GM18907 (cell line): ENCODE results near the gene ZNF319.
A peak's percentile ranks its signal among the peaks of the same experiment; 100 is the strongest.

ENCODE experiments used
- ATAC-seq: cut with Tn5 transposase; IDR thresholded peaks from one replicate; pipeline ENCODE4 v1.9.1; 2021; ENCODE audit warnings: mild to moderate bottlenecking, moderate library complexity; ENCODE audit not compliant: unreplicated experiment

ZNF319 gene

DNA sequence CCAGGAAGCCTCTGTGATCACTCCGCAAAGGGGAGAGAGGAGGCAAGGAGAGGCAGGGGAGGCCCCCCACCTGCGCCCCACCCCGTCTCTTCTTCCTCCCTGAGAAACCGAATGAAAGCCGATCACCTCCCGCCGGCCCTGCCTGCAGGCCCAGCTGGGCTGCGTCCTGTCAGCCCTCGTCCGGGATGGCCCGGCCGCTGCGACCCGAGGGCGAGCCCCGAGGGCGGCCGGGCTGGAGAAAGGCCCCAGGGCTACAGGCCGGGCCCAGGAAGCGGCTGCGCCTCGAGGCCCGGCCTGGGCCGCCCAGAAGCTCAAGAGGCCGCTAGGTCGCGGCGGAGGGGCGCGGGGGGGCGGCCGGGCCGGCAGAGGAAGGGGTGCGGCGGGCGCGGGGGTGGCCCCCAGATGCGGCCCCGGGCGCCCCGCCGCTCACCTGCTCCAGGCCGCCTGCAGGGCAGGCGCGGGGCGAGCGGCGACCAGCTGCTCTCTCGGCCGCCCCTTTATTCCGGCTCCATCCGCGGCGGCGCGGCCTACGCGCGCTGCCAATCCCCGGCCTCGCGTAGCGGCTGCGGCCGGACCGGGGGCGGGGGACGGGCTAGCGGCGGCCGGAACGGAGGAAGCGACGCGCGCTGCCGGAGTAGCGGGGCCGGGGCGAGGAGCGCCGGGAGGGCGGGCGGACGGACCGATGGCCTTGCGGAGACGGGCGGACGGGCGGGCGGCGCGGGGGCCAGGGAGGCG lies at the start of gene ZNF319:
ZNF319 (minus strand) TSS at position 702 of the 735 bp plus-strand sequence. CDS start 2,407 bp downstream, outside the sequence.
- peak; percentile 23 for ATAC-seq

DNA sequence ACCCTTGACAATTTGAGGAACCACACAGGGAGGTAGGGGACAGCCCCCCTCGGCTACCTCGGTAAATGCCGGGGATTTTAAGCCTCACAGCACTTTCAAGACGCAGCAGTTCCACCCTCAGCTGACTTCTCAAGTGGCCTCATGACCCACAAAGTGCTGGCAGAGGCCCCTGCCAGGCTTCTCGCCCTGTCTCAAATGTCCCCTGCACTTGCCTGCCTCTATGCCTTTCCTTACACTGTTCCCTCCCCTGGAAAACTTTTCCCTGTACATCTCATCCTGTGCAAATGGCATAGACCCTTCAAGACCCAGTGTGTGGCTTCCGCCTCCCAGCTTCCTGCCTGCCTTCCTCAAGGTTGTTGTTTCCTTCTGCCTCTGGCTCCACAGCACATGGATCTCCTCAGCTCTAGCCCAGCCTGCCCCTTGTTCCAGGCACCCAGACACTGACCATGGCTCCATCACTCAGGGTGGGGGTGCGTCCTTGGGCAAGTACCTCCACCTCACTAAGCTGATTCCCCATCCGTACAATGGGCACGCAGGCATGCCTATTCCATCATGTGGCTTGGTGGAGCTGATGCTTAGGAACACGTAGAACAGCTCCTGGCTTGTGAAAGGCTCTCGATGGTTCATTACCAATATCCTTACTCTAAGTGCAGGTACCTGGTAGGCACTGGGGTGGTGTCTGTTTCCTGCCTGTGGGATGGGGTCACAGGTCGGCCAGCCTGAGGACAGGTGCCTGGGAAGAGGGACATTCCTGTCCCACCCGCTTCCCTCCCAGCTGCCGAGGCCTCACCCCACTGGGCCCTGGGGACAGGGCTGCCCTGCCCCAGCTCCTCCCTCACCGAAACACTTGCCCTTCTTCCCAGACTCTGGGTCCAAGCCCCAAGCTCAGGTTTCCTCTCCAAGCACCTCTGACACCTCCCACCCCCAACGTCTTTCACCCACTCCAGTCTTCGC lies 49.0 kb upstream of the ZNF319 start:
- no peak for ATAC-seq

DNA sequence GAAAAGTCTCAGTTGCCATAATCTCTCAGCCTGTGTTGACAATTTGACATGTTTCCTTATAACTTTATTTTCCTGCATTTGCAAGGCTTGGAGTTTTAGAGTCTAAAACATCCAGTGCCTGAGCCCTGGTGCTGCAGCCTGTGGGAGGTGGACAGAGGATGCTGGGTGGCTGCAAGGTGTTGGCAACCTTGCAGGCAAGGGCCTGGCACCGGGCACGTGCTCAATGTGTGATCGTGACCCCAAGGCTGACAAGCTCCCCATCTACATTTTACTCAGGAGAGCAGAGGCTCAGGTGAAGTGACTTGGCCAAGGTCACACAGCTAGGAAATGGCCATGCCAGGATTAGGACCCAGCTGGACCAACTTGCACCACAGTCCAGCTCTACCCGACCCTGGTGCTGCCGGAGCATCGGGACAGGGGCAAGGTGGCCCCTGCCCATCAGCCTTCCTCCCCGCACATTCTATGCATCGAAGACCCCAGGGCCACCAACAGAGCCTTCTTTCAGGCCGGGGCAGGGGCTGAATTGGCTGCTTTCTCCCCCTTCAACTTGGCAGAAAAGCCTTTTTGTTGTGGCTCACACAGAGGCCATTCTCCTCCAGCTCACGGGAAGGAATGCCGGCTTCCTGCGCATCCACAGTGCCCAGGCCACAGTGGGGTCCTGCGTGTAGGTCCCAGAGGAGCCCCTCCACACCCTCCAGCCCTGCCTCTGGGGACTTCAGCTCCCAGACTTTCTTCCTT lies 48.2 kb upstream of the ZNF319 start:
- ATAC-seq: no peak

DNA sequence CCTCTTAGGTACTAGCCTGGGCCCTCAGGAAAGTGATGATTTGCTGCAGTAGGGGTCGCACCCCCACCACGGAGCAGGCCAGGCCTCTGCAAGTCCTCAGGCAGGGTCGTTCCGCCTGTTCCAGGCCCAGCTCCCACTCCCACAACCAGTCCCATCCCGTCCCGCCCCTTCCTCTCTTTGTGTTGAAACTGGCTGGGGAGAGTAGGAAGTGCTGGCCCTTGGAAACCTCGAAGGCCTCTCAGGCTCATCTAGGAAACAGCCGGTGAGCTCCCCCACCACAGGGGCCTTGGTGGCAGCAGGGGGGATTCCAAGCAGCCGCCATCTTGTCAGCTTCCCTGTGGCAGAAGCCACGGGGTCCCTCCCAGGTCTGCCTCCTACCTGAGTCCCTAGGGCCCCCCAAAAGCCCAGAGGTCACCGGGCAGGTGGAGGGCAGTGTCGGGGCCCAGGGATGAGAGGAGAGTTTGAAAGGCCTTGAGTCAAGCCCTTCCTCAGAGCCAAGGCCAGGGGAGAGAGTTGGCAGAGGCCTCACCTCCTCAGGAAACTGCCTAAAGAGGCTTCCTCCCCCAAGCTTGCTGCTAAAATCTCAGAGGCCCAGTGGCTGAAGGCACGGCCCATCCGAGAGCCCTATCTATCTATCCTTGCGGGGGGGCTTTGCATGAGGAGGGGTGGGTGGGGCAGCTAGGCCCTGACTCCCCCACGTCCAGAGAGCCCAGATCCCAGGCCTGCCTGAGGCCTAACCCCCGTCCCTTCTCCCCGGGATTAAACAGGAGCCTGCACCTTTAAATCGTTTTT lies 47.3 kb upstream of the ZNF319 start:
- ATAC-seq: no peak

DNA sequence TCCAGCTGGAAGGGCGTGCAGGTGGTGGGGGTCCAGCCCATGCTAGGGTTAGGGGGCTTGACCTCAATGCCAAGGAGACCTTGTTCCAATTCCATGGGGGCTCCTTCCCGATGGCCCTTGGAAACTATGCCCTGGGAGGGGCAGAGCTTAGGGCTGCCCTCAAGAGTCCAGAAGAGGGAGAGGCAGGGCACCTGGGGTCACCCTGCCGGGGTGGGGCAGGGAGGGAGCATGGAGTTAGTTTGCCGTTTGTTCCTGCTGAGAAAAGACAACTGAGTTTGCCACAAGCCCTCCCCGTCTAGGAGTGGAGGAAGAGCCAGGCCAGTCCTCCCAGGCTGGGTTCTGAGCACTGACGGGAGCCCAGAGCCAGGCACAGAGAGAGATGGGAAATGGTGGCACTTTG lies 46.5 kb upstream of the ZNF319 start:
- ATAC-seq: no peak

DNA sequence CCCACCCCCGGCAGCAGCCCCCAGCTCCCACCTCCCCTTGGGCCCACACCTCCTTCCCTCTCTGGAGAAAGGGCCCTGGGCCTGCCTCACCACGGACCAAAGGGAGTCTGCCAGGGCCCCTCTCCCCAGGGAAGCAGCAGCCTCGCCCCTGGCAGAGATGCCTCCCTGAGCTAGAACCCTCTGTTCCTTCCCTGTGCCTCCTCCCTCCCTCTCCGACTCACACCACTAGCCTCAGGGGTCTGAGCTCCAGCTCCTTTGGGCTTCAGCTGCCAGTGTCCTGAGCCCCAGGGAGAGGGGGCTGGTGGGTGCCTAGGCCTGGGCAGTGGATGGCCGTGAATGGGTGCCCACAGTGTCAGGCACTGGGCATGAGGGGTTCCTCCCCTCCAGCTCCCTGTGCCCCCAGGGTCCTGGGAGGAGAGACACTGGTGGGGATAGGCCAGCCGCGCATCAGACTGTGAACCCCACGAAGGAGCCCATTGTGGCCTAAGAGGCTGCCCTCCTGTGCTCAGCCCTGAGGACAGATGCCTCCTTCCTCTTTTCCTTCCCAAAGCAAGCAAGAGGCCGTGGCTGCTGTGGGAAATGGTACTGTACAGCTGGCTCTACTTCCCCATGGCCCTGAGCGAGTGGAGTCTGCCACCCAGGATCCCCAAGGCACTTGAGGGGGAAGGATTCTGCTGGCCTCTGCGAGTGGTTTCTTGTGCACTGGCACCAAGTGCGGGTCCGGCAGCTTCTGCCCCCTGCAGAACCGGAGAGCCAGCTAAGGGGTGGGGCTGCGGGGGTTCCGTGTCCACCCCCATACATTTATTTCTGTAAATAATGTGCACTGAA lies 45.8 kb upstream of the ZNF319 start:
- ATAC-seq: no peak

DNA sequence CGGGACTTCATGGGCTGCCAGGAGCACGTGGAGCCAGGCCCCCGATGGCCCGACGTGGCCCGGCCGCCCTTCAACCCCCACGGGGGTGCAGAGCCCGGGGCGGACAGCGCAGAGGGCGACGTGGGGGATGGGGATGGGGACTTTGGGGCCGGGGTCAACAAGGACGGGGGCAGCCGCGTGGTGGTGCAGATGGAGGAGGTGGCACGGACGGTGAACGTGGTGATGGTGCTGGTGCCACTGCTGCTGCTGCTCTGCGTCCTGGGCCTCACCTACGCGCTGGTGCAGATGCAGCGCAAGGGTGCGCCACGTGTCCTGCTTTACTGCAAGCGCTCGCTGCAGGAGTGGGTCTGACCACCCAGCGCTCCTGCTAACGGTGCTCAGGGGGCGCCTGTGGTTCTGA lies 44.6 kb upstream of the ZNF319 start:
- ATAC-seq: no peak

DNA sequence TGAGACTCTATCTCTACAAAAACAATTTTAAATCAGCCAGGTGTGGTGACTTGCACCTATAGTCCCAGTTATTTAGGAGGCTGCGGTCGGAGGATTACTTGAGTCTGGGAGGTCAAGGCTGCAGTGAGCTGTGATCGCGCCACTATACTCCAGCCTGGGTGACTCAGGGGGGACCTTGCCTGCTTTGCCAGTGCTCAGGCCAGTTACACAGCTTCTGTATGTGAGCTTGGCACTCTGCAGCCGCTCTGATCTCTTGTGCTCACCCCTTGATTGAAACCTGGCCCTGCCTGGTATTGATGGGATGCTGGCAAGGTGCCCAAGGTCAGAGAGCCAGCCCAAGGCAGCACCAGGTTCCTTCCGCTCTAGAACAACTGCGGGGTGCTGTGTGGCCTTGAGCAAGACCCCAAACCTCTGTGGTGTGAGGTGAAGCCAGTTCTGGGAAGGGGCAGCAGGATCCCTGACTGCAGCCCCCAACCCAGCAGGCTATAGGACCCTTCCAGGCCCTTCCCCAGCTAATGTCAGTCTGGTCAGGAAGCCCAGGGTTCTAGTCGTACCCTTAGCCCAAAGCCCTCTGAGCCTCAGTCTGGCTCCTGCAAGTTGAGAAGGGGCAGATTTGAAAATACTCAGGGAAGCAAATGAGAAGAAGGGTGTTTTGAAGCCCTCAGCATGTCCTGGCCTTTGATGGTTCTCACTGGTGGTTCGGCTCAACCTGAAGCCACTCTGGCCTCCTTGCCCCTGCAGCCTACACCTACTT lies 44.0 kb upstream of the ZNF319 start:
- no peak for ATAC-seq

DNA sequence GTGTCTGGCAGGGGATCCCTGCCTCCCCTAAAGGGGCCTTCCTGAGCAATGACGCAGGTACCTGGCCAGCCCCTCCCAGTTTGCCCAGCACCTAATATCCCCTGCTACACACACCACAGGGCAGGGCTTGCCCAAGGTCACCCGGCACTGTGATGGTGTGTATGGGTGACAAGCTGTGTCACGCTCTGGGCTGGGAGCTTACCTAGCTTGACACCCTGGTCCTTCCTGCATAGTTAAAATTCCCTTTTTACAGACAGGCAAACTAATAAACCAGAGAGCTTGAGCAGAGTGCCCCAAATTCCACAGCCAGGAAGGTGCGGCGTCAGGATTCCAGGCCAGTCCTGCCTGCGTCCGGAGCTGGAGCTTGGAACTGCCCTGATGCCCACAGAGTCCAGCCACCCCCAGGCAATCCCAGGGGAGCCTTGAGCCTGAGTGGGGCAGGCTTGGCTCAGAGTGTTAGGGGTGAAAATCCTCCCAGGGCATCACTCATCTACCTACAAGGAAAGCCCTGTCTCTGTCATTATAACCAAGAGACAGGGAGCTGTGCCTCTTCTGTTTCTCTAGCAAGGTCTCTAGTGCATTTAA lies 43.2 kb upstream of the ZNF319 start:
- ATAC-seq: no peak

DNA sequence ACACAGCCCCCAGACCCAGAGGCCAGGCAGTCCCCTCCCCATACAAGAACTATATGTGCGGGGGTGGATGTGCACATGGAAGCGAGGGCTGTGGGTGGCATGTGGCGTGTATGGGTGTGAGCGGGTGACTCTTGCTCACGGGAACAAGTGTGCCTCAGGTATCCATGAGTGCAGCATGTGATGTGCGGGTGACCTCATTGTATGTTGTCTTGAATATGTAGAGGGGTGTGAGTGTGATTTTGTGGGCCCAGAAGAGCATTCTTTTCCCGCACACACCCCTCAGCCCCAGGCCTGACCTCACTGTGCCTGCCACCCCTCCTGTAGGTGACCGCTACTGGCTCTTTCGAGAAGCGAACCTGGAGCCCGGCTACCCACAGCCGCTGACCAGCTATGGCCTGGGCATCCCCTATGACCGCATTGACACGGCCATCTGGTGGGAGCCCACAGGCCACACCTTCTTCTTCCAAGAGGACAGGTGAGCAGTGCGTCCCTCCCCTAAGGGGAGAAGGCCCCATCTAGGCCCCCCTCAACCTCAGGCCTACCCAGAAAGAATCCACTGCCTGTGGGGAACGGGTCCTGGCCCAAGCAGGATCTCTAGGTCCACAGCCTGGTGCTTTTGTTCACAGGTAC lies 42.5 kb upstream of the ZNF319 start:
- ATAC-seq: no peak

DNA sequence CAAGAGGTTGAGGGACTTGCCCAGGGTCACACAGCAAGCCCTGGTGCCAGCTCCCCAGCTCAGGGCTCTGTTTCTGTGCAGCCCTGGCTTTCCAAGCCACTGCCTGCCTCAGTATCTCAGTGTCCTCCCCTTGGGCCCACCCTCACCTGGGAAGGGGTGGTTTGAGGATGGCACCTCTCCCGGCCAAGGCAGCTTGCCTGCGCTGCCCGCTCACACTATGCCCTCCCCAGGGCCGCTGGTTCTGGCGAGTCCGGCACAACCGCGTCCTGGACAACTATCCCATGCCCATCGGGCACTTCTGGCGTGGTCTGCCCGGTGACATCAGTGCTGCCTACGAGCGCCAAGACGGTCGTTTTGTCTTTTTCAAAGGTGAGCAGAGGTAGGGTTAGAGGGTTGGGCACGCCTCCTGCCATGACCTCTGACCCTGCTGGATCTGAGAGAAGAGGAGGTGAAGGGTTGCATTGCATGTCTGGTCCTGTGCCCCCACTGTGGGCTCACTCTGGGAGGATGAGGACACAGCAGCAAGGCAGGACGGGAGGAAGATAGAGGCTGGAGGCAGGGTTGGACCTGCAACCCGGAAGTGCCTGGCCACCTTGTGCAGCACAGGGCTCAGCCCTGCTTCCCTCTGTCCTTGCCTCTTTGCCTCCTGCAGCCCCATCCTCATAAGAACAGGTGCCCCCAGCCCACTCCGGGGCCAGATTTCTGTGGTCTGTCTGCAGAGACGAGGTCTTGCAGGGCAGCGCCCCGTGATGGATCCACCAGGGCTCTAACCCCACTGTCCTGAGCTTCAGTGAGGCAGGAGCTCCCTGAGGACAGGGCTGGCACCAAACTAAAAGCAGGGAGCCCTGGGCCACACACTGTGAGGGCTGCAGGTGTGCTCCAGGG lies 41.8 kb upstream of the ZNF319 start:
- ATAC-seq: no peak

DNA sequence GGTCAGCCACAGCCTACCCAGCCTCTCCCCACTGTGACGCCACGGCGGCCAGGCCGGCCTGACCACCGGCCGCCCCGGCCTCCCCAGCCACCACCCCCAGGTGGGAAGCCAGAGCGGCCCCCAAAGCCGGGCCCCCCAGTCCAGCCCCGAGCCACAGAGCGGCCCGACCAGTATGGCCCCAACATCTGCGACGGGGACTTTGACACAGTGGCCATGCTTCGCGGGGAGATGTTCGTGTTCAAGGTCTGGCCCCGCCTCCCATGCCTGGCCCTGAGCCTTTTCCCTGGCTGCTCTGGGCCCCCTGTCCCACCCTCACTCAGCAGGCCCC lies 41.1 kb upstream of the ZNF319 start:
- no peak for ATAC-seq

DNA sequence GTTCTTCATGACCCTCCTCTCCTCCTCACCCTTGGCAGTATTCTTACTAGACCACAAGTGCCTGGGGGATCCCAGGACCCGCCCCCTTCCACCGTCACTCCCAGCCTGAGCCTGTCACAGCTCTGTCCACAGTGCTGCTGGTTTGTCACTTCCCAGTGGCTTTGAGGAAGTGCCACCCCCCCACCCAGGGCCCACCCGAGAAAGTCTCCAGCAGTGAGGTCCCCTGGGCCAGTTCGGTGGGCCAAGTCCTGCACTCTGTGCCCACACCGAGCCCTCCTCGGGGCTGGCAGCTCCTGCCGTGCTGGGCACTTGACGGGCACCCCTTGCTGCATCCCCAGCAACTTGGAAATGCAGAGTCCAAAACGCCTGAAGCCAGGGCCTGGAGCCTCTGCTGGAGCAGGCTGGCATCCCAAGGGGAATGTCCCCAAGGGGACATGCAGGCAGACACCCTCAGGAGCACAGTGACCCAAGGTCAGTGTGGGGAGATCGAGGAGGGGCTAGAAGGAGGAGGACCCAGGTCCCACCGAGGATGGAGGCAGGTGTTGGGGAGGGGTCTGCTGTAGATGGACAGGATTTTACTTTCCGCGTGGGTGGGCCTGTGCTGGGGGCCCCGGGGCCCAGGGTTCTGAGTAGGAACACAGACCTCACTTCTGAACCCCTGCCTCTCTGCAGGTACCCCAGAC lies 40.6 kb upstream of the ZNF319 start:
- no peak for ATAC-seq

DNA sequence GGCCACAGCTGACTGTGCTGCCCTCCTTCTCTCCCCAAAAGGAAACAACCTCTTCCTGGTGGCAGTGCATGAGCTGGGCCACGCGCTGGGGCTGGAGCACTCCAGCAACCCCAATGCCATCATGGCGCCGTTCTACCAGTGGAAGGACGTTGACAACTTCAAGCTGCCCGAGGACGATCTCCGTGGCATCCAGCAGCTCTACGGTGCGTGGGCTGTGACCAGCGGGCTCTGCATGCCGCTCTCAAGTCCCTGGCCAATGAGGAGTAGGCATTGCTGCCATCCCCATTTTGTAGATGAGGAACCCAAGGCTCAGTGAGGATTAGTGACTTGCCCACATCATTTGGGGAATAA lies 40.0 kb upstream of the ZNF319 start:
- ATAC-seq: no peak

DNA sequence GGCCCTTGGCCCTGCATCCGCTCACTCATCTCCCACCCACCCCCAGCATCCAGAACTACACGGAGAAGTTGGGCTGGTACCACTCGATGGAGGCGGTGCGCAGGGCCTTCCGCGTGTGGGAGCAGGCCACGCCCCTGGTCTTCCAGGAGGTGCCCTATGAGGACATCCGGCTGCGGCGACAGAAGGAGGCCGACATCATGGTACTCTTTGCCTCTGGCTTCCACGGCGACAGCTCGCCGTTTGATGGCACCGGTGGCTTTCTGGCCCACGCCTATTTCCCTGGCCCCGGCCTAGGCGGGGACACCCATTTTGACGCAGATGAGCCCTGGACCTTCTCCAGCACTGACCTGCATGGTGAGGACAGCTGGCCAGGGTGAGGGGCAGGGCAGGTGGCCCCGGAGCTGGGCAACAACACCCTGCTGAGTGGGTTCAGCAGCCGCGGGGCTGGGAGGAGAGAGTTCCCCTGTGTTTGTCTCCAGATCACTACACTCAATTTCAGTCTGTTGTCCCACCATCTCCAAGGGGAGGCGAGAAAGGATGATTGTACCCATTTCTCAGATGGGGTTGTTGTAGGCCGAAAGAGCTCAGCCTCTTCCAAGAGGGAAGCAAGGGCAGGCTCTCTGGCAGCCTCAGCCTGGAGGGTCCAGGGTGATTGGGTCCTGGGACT lies 39.5 kb upstream of the ZNF319 start:
- ATAC-seq: no peak

DNA sequence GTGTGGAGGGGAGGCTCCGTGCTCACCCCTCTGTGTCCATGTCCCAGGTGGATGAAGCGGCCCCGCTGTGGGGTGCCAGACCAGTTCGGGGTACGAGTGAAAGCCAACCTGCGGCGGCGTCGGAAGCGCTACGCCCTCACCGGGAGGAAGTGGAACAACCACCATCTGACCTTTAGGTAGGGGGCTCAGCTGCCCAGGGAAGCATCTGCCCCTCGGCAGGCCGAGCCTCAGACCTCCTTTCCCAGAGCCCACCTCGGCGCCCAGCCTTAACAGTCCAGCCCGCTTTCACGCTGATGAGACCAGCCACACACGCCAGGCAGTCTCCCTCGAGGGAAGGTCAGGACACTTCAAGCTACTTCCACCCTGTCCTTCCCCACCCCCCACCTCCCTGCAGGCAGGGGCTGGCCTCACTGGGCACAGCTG lies 37.8 kb upstream of the ZNF319 start:
- no peak for ATAC-seq
